Placental pericyte (primary cell): Measurements from ENCODE around the gene ERCC2. TPM values are rescaled to one million over a fixed set of nuclear protein-coding genes. Genes with fewer than 3 reads are reported as not detected.

Experiments
- total RNA-seq: library from RNA; depleted of rRNA; stranded (reverse); fragments of >200 nt; gene quantifications from 2 replicates; pipeline ENCODE4 v1.2.3, GENCODE V29; 2012

The ERCC2 gene
- total RNA-seq, result 39.6 and 46.1 TPM in 2 replicates

DNA sequence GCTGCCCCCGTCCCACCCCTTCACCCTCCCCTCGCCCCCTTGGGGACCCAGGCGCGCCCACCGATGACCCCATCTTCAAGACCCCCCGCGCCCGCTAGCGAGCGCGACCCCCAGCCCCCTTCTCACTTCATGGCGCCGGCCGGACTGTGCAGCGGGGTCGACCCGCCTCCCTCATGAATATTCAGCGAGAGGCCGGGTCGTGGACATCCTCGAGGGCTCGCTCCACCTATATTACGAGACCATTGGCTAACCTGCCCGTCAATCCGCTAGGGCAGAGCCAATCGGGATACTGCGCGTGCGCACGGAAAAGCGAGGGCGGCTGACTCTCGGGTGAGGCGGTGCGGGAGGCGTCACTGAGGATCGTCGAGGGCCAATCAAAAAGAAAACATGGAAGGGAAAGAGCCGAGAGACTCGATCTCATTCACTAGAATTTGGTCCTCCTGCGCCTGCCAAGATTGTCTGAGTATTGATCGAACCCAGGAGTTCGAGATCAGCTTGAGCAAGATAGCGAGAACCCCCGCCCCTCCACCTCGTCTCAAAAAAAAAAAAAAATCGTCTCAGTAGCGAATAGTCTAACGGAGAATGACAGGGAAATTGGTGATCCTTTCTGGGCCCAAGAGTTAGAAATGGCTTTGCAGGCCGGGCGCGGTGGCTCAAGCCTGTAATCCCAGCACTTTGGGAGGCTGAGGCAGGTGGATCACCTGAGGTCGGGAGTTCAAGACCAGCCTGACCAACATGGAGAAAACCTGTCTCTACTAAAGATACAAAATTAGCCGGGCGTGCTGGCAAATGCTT is at the start of gene ERCC2:
Gene ERCC2 (minus strand): TSS at position 164 of the 795 bp plus-strand sequence. CDS start 33 bp downstream, at position 131.

DNA sequence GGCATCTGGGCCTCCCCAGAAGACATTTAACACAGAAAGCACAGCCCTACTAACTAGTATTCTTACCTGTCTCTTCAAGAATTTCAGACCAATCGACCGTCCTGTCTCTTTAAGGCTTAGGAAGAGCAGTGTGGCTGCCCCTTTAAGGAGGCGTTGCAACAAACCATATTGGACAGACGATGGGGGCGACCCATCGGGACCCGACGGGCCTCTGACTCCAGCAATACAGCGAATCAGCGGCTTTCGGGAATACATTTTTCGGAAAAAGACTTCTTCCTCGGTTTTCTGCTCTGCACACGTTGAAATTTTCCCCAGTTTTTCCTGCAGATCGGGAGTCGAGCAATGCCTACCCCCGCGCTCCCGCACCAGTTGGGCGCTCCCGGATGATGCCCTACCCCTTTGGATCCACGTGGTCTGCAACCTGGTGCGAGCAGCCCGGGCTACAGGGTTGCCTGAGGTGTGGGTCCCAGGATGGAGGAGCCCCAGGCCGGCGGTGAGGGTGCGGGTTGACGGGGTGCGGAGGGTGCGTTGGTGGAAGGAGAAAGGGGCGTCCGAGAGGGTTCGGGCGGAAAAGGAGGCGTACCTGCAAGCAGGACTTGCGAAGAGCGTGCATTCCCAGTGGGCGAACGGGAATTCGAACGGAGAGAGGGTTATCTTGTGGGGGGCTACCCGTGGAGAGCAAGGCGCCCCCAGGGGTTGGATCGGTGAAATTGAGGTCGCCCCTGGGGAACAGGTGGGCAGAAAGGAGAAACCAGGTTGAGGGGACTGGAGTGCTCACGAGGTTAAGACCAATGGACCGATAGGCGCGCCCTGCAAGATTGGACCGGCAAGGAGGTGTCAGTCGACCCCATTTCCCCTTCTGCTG is 36.1 kb upstream of the ERCC2 start, which contains the start of gene POLR1G:
Gene POLR1G (plus strand): TSS at position 419 of the 865 bp plus-strand sequence. CDS start 53 bp downstream, at position 472.

DNA sequence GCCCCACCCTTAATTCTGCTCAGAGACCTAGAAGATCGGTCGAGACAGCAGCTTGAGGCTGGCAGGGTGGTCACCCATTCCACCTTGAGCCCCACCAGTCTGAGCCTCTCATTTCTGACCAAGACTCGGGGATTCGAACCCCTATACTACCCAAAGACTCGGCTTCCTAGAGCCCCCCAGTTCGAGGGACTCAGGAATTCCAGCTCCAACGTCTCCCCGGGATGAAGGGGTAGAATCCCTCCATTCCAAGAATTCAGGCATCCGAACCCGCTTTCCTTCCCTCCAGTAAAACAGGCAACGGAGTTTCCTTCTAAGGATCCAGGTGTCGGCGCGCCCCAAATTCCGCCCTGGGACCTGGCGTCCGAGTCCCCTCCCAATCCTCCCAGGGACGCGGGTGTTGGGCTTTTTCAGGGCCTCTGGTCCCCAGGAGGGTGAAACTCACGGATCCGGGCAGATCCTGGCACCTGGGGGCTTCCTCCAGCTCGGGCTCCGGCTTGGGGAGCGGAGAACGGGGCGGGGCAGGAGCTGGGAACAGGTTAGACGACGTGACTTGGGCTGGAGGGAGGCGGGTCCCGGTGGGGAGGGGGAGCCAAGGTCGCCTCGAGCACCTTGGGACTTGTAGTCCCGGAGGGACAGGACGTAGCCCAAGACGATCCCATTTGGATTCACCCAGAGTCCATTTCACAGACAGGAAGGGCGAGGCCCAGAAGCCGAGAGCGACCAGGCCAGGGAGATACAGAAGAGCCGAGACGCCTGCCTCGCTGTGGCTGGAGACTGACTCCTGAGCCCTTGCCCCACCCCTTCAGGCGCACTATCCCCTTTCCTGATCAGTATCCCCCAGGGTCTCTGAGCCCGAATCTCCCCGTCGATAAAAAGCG is 34.4 kb upstream of the ERCC2 start, which contains the start of gene PPP1R13L:
Gene PPP1R13L (minus strand): TSS at position 513 of the 878 bp plus-strand sequence. CDS start 6,751 bp downstream, outside the sequence.

DNA sequence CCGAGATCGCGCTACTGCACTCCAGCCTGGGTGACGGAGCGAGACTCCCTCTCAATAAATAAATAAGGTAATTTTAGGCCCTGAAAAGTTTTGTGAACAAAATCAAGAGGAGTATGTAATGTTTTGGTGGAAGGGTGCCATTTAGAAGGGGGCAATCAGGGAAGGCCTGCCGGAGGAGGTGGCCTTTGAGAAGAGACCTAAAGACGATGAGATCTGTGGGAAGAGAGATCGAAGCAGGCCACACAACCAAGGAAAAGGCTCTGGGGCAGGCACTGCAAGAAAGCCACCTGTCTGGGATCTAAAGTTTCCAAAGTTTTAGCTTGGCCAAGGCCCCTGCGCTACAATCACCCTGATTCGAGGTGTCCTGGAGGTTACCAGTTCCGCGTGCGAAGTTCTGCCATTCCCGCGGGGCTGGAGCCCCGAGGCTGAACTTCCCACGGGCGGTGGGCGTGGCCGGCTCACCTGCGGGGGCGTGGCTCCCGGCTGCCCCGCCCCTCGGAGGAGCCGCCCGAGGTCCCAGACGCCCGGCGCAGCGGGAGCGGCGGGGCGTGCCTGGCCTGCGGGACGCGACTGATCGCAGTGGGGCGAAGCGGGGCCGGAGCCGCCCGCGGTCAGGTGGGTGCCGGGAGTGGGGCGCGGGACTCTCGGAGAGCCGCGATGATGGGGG is 30.0 kb downstream of the ERCC2 start, which contains the start of gene KLC3:
Gene KLC3 (plus strand): TSS at position 519 of the 667 bp plus-strand sequence. CDS start 4,792 bp downstream, outside the sequence.

DNA sequence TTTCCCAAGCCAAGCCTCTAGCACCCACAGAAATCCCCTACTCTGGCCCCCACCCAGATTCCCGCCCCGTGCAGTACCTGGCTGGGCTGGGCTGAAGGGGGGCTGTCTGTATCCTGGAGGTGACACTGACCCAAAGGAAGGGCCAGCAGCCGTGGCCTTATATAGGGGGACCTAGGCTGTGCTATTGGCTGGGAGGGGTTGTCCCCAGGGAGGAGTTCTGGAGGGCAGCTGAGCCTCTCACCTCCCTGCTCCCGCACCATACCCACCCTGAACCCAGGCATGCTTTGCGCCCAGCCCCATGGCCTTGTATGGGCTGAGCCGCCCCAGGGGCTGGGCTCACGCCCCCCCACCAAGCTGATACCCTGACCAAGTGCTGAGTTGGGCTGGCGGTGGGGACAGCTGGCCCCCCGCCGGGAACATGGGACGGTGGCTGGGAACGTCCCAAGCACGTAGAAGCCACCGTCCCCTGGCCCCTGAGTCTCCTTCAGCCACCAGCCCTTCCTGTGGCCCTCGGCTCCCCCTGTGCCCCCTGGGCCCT is 47.6 kb downstream of the ERCC2 start, which contains the start of gene CKM:
Gene CKM (minus strand): TSS at position 132 of the 538 bp plus-strand sequence. CDS start 3,162 bp downstream, outside the sequence.

Other genes starting within 250 kb of the ERCC2 start
- under 0.01 and 0.29 TPM in 2 replicates for gene NKPD1, start 209.6 kb downstream of the ERCC2 start, total RNA-seq
- gene TRAPPC6A, start 192.3 kb downstream of the ERCC2 start, total RNA-seq, result 1.3 and 12.3 TPM in 2 replicates
- gene BLOC1S3, start 191.8 kb downstream of the ERCC2 start, total RNA-seq, result 6.7 and 11.6 TPM in 2 replicates
- gene EXOC3L2, start 125.2 kb downstream of the ERCC2 start, total RNA-seq, result under 0.01 TPM in 1 of 2 replicates, not detected in the other
- gene MARK4, start 119.3 kb downstream of the ERCC2 start, total RNA-seq, result 13.7 and 19.9 TPM in 2 replicates
- gene CKM, start 47.7 kb downstream of the ERCC2 start, total RNA-seq, result not detected in 2 replicates
- 0.22 TPM in 1 of 2 replicates, not detected in the other for gene KLC3, start 29.8 kb downstream of the ERCC2 start, total RNA-seq
- gene PPP1R13L, start 34.5 kb upstream of the ERCC2 start, total RNA-seq, result 1.3 and 8.9 TPM in 2 replicates
- gene POLR1G, start 36.1 kb upstream of the ERCC2 start, total RNA-seq, result 7.7 and 16.3 TPM in 2 replicates
- 79.0 and 128 TPM in 2 replicates for gene ERCC1, start 53.3 kb upstream of the ERCC2 start, total RNA-seq
- 3.6 and 5.9 TPM in 2 replicates for gene FOSB, start 97.4 kb upstream of the ERCC2 start, total RNA-seq
- gene RTN2, start 126.5 kb upstream of the ERCC2 start, total RNA-seq, result 7.7 and 9.2 TPM in 2 replicates
- gene PPM1N, start 127.9 kb upstream of the ERCC2 start, total RNA-seq, result 0.43 and 1.5 TPM in 2 replicates
- gene VASP, start 136.9 kb upstream of the ERCC2 start, total RNA-seq, result 89.9 and 243 TPM in 2 replicates
- 9.2 and 12.9 TPM in 2 replicates for gene OPA3, start 214.2 kb upstream of the ERCC2 start, total RNA-seq
- gene GPR4, start 231.6 kb upstream of the ERCC2 start, total RNA-seq, result under 0.01 and 0.72 TPM in 2 replicates